ENCODE measurements around the gene LAMTOR4. TPM values are rescaled to one million over a fixed set of nuclear protein-coding genes. Genes with fewer than 3 reads are reported as not detected.

The LAMTOR4 gene
- total RNA-seq (2016; rRNA removed; fragmentation: Illumina TruSeq; extraction: Trizol) = 115 and 120 TPM in 2 replicates
- total RNA-seq (2016; cell fraction: cytosol; rRNA removed; fragmentation: Illumina TruSeq; extraction: Trizol; ENCODE audit: low read depth) = 39.3 and 64.2 TPM in 2 replicates
- 113 and 130 TPM in 2 replicates for total RNA-seq (2016; cell fraction: insoluble cytoplasmic fraction; rRNA removed; fragmentation: Illumina TruSeq; extraction: Trizol)
- total RNA-seq (2016; cell fraction: membrane; rRNA removed; fragmentation: Illumina TruSeq; extraction: Trizol) = 64.6 and 78.5 TPM in 2 replicates
- total RNA-seq (2016; cell fraction: nucleus; rRNA removed; fragmentation: Illumina TruSeq; extraction: Trizol) = 43.3 and 51.5 TPM in 2 replicates
- polyA plus RNA-seq (2011; rRNA removed) = 111 and 118 TPM in 2 replicates
- polyA plus RNA-seq (2011; cell fraction: cytosol; rRNA removed) = 170 and 243 TPM in 2 replicates
- polyA plus RNA-seq (2011; cell fraction: nucleus; rRNA removed) = 155 and 156 TPM in 2 replicates
- 58.9 and 63.9 TPM in 2 replicates for polyA plus RNA-seq (2012)
- 44.3 and 58.0 TPM in 2 replicates for polyA plus RNA-seq (2016; cell fraction: cytosol; fragmentation: Illumina TruSeq; extraction: Trizol; ENCODE audit: low read depth)
- 97.2 and 108 TPM in 2 replicates for polyA plus RNA-seq (2016; cell fraction: insoluble cytoplasmic fraction; fragmentation: Illumina TruSeq; extraction: Trizol; ENCODE audit: low read depth)
- 53.6 and 55.9 TPM in 2 replicates for polyA plus RNA-seq (2016; cell fraction: membrane; fragmentation: Illumina TruSeq; extraction: Trizol; ENCODE audit: low read depth)
- polyA plus RNA-seq (2016; cell fraction: nucleus; fragmentation: Illumina TruSeq; extraction: Trizol; ENCODE audit: insufficient read depth, low read depth) = 100 and 103 TPM in 2 replicates
- polyA minus RNA-seq (2011; rRNA and poly(A)+ RNA removed; ENCODE audit: low replicate concordance) = 38.7 and 82.7 TPM in 2 replicates
- 11.4 and 11.6 TPM in 2 replicates for polyA minus RNA-seq (2011; cell fraction: cytosol; rRNA and poly(A)+ RNA removed)
- polyA minus RNA-seq (2011; cell fraction: nucleus; rRNA and poly(A)+ RNA removed) = 13.3 and 15.4 TPM in 2 replicates
- percentile 66 among the genes with signal in this experiment for Bru-seq, nascent RNA
- percentile 64 among the genes with signal in this experiment for BruChase-seq, experiment 1, labeled RNA remaining after a 6-hour chase
- percentile 62 among the genes with signal in this experiment for BruChase-seq, experiment 2, labeled RNA remaining after a 2-hour chase
- long read RNA-seq, experiment 1, transcript LAMTOR4-205 (4 exons, 621 nt) = minor isoform, 13 of 101 reads
- long read RNA-seq, experiment 1, transcript LAMTOR4-201 (4 exons, 605 nt) = major isoform, 55 of 101 reads
- long read RNA-seq, experiment 1, transcript LAMTOR4-204 (3 exons, 371 nt) = minor isoform, 22 of 101 reads
- long read RNA-seq, experiment 1, partial matches to known transcripts = 2 of 101 reads
- long read RNA-seq, experiment 1, other reads (novel, unspliced or antisense) = 7 of 101 reads
- long read RNA-seq, experiment 2, transcript LAMTOR4-205 (4 exons, 621 nt) = minor isoform, 6 of 88 reads
- long read RNA-seq, experiment 2, transcript LAMTOR4-201 (4 exons, 605 nt) = minor isoform, 31 of 88 reads
- long read RNA-seq, experiment 2, transcript LAMTOR4-204 (3 exons, 371 nt) = major isoform, 41 of 88 reads
- long read RNA-seq, experiment 2, partial matches to known transcripts = 8 of 88 reads
- long read RNA-seq, experiment 2, other reads (novel, unspliced or antisense) = 1 of 88 reads

DNA sequence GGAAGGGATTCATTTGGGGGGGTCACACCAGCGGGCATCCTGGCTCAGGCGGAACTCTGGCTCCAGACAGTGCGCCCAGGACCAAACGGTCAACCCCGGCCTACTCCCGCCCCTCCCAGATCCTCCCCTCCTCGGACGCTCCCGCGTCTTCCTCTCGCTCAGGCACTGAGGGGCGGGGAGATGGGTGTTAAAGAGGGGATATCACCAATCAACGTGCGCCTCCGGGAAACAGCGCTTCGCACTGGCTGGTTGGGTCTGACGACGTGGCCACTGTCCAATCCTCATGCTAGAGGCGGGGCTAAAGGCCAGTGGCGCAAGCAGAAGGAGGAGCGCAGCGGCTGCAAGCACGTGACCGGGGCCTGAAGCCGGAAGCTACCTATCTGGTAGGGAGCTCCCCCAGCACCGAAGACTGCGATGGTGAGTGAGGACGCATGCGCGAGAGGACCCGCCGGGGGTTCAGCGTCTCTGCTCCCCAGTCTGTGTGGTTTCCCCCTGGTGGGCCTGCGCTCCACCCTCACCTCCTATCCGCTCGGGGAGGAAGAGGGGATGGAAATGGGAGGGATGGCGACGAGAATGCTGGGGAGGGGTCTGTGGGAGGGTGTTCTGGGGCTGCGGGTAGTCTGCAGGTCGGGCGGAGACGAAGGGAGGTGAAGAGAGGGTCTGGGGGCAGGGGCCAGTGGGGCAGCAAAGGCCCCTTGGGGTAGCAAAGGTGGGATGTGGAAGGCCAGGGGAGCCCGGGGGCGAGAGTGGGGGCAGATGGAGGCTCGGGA is at the start of gene LAMTOR4:
TSS of gene LAMTOR4 (plus strand) at position 360 of the 770 bp plus-strand sequence. CDS start at position 415, 55 bp downstream.
- H3K27me3 ChIP-seq (ENCODE audit: control insufficient read depth in 1 of 2, insufficient read depth in 2 of 2, low read length in 2 of 2) = no peaks in the 10 kb centered on the region
- peak within 1 kb of the TSS; percentile 79 for H3K9ac ChIP-seq (ENCODE audit: insufficient read depth, low read depth, low read length)
- H3K4me3 ChIP-seq (replicated peaks in 1 of 3; ENCODE audit: insufficient read depth in 1 of 3, low read depth in 2 of 3, low read length in 3 of 3) = peak within 1 kb of the TSS; percentile 96 to 97 (median 97)
- under 1% methylated on average over 30 of the region's 46 CpGs for WGBS (ENCODE audit: low lambda C conversion rate)
- peak; percentile 98 for ATAC-seq
- H3K36me3 ChIP-seq (replicated peaks in 1 of 2; ENCODE audit: control insufficient read depth in 1 of 2, insufficient read depth in 2 of 2, low read length in 2 of 2) = 0 out of 5 replicates have a peak, but pooled peaks cover 0 to 1% of the 10 kb centered on the region in 2 experiments
- H3K79me2 ChIP-seq (ENCODE audit: insufficient read depth, low read length) = peaks cover 15% of the 10 kb centered on the region
- peaks cover 45% of the 10 kb centered on the region for H3K4me1 ChIP-seq (ENCODE audit: insufficient read depth, low read length)
- peak within 1 kb of the TSS; percentile 88 for H3K4me2 ChIP-seq (ENCODE audit: low read depth, low read length)
- H3K27ac ChIP-seq (ENCODE audit: extremely low read length, insufficient read depth, low read length) = peak within 1 kb of the TSS; percentile 46
- peak within 1 kb of the TSS; percentile 66 for H2AFZ ChIP-seq (ENCODE audit: low read length)
- CTCF ChIA-PET (ENCODE audit: low intra/inter-chr PET ratio, low total read pairs) = no interaction called here
- H3K9me3 ChIP-seq (ENCODE audit: low read length) = no peaks in the 10 kb centered on the region
- intact Hi-C loops (cut with micrococcal nuclease; ENCODE audit: unreplicated experiment) (no loop called here), in situ Hi-C loops (cut with HindIII; ENCODE audit: extremely low pct_ligation_motif_present, low pct_unique_long_range_greater_than_20kb) (no loop called here)
- no TSS peak for BruUV-seq (replicated peaks)
- POLR2A ChIA-PET = interaction anchor here (0.6 to 2.3 kb wide), 16 partner anchors 8 to 280 kb away, joined by 3 to 25 read pairs (median 7); partner anchors contain the start of genes AP4M1, COPS6, GAL3ST4 and GPC2
- peak; percentile 99 for FAIRE-seq
- no peaks in the 10 kb centered on the region; the same call in 1 of the 2 replicates for H4K20me1 ChIP-seq (ENCODE audit: insufficient read depth, low read length)
- DNase-seq (ENCODE audit: low spot score) = peak; percentile 98
- no peak for TF ChIP-seq SSRP1 (CRISPR knock-in tag; IDR thresholded peaks at IDR 0.05)
- peak; percentile 74 for TF ChIP-seq ZFY (CRISPR knock-in tag; IDR thresholded peaks at IDR 0.05)
- TF ChIP-seq ZNF567 (CRISPR knock-in tag; IDR thresholded peaks at IDR 0.05; ENCODE audit: borderline replicate concordance) = no peak; the same call in 1 of the 2 replicates
- TF ChIP-seq, protein P1, sequence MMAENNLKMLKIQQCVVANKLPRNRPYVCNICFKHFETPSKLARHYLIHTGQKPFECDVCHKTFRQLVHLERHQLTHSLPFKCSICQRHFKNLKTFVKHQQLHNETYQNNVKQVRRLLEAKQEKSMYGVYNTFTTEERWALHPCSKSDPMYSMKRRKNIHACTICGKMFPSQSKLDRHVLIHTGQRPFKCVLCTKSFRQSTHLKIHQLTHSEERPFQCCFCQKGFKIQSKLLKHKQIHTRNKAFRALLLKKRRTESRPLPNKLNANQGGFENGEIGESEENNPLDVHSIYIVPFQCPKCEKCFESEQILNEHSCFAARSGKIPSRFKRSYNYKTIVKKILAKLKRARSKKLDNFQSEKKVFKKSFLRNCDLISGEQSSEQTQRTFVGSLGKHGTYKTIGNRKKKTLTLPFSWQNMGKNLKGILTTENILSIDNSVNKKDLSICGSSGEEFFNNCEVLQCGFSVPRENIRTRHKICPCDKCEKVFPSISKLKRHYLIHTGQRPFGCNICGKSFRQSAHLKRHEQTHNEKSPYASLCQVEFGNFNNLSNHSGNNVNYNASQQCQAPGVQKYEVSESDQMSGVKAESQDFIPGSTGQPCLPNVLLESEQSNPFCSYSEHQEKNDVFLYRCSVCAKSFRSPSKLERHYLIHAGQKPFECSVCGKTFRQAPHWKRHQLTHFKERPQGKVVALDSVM (CRISPR knock-in tag; IDR thresholded peaks at IDR 0.05) = peak; percentile 32; the same call in 1 of the 2 replicates
- no peak for TF ChIP-seq FOXJ3 (CRISPR knock-in tag; IDR thresholded peaks at IDR 0.05; ENCODE audit: borderline replicate concordance)
- no peak for TF ChIP-seq CHCHD3 (CRISPR knock-in tag; IDR thresholded peaks at IDR 0.05)
- TF ChIP-seq ZNF616 (CRISPR knock-in tag; IDR thresholded peaks at IDR 0.05; ENCODE audit: low read depth) = no peak
- TF ChIP-seq ZFP36L1 (CRISPR knock-in tag; IDR thresholded peaks at IDR 0.05) = no peak
- TF ChIP-seq, protein P2, sequence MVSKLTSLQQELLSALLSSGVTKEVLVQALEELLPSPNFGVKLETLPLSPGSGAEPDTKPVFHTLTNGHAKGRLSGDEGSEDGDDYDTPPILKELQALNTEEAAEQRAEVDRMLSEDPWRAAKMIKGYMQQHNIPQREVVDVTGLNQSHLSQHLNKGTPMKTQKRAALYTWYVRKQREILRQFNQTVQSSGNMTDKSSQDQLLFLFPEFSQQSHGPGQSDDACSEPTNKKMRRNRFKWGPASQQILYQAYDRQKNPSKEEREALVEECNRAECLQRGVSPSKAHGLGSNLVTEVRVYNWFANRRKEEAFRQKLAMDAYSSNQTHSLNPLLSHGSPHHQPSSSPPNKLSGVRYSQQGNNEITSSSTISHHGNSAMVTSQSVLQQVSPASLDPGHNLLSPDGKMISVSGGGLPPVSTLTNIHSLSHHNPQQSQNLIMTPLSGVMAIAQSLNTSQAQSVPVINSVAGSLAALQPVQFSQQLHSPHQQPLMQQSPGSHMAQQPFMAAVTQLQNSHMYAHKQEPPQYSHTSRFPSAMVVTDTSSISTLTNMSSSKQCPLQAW (CRISPR knock-in tag; IDR thresholded peaks at IDR 0.05) = 0 out of 2 replicates have a peak, but pooled peaks have one; percentile 45
- TF ChIP-seq, protein P3, sequence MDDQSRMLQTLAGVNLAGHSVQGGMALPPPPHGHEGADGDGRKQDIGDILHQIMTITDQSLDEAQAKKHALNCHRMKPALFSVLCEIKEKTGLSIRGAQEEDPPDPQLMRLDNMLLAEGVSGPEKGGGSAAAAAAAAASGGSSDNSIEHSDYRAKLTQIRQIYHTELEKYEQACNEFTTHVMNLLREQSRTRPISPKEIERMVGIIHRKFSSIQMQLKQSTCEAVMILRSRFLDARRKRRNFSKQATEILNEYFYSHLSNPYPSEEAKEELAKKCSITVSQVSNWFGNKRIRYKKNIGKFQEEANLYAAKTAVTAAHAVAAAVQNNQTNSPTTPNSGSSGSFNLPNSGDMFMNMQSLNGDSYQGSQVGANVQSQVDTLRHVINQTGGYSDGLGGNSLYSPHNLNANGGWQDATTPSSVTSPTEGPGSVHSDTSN (CRISPR knock-in tag; IDR thresholded peaks at IDR 0.05; ENCODE audit: borderline replicate concordance) = no peak
